GM19438 (cell line): ENCODE data around the gene ADRA1B.
"Not testable (repeated sequence)": the region's sequence is repeated elsewhere in the genome, so short reads cannot be mapped to it uniquely, and the experiment has no call there.

Source experiments
- ATAC-seq: cut with Tn5 transposase; IDR thresholded peaks from one replicate; pipeline ENCODE4 v1.9.1; 2021; ENCODE audit warnings: low read depth; ENCODE audit not compliant: unreplicated experiment

Gene ADRA1B

DNA sequence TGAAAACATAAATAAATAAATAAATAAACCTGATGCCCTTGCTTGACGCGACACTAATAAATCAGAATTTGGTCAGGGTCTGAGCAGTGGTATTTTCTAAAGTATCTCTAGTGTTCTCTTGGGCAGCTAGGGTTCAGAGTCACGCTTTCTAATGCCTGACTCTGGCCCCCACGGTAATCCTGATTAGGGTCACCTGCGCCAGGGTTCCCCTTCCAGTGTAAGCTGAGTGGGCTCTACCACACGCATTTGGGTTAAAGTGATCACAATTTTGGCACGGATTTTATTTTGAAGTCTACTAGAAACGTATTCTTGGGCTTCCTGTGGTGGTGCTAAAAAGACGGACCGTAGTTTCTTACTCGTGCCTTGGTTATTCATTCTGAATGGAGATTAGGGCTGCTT, 93.3 kb downstream of the ADRA1B start:
- no peak for ATAC-seq

GRCh38 chr5:160011471-160011870, 95.2 kb downstream of the ADRA1B start:
- no peak for ATAC-seq

- not testable (repeated sequence) for ATAC-seq
Measured at GRCh38 chr5:160014197-160014596, 97.9 kb downstream of the ADRA1B start.

DNA sequence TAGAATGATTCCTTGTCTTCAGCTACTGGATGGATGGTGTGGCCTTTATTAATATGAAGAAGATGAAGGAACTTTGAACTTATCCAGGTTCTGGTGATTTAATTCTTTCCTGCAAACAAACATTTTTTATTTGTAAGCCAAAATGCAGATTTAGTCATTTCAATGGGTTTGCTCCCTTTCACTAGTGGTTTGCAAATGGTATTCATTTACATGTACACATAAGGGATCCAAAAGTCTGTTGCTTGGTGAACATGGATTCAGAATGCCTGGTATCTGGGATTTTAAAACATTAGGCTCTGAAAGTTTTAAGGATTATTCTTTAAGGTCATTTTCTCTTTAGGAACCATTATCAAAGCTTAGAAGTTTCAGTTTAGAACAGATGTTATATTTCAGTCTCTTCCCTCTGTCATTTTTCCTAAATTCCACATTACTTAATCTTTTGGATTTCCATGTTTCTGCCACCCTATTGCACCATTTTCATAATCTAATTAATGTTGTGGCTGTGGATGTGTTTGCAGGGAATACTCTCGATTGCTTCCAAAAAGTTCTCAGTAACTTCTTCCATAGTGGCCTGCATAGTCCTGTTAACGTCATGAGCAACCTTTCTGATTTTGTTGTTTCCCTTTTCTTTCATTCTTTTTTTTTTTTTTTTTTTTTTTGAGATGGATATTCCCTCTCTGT, 102.8 kb downstream of the ADRA1B start:
- no peak for ATAC-seq

- ATAC-seq: no peak
Measured at GRCh38 chr5:160020266-160020770, 104.0 kb downstream of the ADRA1B start.

DNA sequence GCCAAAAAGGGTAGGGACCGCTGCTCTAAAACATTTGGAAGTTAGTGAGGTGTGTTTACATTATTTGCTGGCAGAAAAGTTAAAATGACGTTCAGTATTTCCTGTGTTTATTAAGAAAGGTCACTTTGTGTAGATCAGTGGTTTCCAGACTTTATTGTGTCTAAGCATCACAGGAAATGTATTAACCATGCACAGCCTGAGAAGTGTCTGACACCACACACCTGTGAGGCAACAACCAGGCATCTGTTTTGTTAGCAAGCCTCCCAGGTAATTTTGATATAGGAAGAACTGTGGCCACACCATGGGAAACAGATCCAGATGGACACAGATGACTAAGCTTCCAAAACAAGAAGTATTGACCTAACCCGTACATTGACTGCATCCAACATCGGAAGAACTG, 104.7 kb downstream of the ADRA1B start:
- no peak for ATAC-seq

DNA sequence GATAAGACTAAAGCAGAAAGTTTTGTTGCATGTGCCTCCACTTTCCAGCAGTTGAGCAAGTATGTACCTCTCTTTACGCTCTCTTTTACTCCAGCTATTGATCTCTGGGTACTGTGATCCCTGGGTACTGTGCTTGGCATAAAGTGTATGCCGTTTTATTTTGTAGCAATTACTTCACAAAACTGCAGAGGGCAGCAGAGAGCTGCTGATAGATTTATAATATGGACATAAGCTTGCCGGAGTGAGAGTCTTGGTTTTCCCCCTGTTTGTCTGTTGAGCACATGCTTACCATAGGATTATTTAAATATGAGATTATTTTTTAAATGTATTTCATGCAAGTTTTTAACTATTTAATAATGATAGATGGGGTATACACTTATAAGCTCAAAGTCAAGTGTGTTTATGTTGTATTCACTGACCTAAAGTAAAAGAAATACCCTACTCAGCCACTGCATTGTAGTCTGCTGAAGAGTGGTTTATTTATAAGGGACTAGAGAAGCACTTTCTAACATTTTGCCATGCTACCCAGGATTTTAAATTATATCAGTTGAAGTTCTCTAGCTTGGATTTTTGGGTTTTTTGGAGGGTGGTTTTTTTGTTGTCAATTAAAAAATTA, 105.7 kb downstream of the ADRA1B start:
- peak; percentile 80 for ATAC-seq
